KMS-11 (cell line): ENCODE results near the gene FLNA.

Experiments
- H2AFZ ChIP-seq: fragments of 200-600 bp; sonication (generic); 2 replicates; pipeline ENCODE4 v1.6.1; 2016; ENCODE audit warnings: antibody characterized with exemption, mixed run types, low read depth
- H3K27ac ChIP-seq: fragments of 200-600 bp; sonication (generic); 2 replicates; pipeline ENCODE4 v1.6.1; 2016; ENCODE audit warnings: mild to moderate bottlenecking, mixed run types
- H3K27me3 ChIP-seq: fragments of 200-600 bp; sonication (generic); 2 replicates; pipeline ENCODE4 v1.6.1; 2017; ENCODE audit warnings: mild to moderate bottlenecking, low read depth, mixed run types, moderate library complexity; ENCODE audit not compliant: insufficient read depth
- H3K36me3 ChIP-seq: fragments of 200-600 bp; sonication (generic); 2 replicates; pipeline ENCODE4 v1.6.1; 2017; ENCODE audit warnings: mild to moderate bottlenecking, mixed run types; ENCODE audit not compliant: insufficient read depth
- H3K4me1 ChIP-seq: fragments of 200-600 bp; sonication (generic); 2 replicates; pipeline ENCODE4 v1.6.1; 2016; ENCODE audit warnings: mild to moderate bottlenecking, low read depth, mixed run types; ENCODE audit not compliant: poor library complexity, severe bottlenecking
- H3K4me2 ChIP-seq: fragments of 200-600 bp; sonication (generic); 2 replicates; pipeline ENCODE4 v1.7.0; 2016; ENCODE audit warnings: mild to moderate bottlenecking, mixed run types
- H3K4me3 ChIP-seq: fragments of 200-600 bp; sonication (generic); IDR thresholded peaks from 2 replicates; pipeline ENCODE4 v1.6.1; 2017; ENCODE audit warnings: low read depth, low read length, mixed read lengths; ENCODE audit not compliant: insufficient read depth
- H3K79me2 ChIP-seq: fragments of 200-600 bp; sonication (generic); 2 replicates; pipeline ENCODE4 v1.6.1; 2016; ENCODE audit warnings: low read depth, mixed run types; ENCODE audit not compliant: insufficient read depth
- H3K9ac ChIP-seq: fragments of 200-600 bp; sonication (generic); 2 replicates; pipeline ENCODE4 v1.6.1; 2016; ENCODE audit warnings: mild to moderate bottlenecking, mixed run types
- H4K20me1 ChIP-seq: fragments of 200-600 bp; sonication (generic); 2 replicates; pipeline ENCODE4 v1.6.1; 2016; ENCODE audit warnings: mild to moderate bottlenecking, mixed run types; ENCODE audit not compliant: insufficient read depth
- TF ChIP-seq, protein P1 (sequence below): fragments of 200-600 bp; sonication (generic); conservative IDR thresholded peaks from 2 replicates; pipeline ENCODE4 v1.6.1; 2017; ENCODE audit warnings: low read depth, mild to moderate bottlenecking, antibody characterized with exemption, low read length, moderate library complexity, mixed read lengths

The FLNA gene, protein sequence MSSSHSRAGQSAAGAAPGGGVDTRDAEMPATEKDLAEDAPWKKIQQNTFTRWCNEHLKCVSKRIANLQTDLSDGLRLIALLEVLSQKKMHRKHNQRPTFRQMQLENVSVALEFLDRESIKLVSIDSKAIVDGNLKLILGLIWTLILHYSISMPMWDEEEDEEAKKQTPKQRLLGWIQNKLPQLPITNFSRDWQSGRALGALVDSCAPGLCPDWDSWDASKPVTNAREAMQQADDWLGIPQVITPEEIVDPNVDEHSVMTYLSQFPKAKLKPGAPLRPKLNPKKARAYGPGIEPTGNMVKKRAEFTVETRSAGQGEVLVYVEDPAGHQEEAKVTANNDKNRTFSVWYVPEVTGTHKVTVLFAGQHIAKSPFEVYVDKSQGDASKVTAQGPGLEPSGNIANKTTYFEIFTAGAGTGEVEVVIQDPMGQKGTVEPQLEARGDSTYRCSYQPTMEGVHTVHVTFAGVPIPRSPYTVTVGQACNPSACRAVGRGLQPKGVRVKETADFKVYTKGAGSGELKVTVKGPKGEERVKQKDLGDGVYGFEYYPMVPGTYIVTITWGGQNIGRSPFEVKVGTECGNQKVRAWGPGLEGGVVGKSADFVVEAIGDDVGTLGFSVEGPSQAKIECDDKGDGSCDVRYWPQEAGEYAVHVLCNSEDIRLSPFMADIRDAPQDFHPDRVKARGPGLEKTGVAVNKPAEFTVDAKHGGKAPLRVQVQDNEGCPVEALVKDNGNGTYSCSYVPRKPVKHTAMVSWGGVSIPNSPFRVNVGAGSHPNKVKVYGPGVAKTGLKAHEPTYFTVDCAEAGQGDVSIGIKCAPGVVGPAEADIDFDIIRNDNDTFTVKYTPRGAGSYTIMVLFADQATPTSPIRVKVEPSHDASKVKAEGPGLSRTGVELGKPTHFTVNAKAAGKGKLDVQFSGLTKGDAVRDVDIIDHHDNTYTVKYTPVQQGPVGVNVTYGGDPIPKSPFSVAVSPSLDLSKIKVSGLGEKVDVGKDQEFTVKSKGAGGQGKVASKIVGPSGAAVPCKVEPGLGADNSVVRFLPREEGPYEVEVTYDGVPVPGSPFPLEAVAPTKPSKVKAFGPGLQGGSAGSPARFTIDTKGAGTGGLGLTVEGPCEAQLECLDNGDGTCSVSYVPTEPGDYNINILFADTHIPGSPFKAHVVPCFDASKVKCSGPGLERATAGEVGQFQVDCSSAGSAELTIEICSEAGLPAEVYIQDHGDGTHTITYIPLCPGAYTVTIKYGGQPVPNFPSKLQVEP (N-terminal part only)

DNA sequence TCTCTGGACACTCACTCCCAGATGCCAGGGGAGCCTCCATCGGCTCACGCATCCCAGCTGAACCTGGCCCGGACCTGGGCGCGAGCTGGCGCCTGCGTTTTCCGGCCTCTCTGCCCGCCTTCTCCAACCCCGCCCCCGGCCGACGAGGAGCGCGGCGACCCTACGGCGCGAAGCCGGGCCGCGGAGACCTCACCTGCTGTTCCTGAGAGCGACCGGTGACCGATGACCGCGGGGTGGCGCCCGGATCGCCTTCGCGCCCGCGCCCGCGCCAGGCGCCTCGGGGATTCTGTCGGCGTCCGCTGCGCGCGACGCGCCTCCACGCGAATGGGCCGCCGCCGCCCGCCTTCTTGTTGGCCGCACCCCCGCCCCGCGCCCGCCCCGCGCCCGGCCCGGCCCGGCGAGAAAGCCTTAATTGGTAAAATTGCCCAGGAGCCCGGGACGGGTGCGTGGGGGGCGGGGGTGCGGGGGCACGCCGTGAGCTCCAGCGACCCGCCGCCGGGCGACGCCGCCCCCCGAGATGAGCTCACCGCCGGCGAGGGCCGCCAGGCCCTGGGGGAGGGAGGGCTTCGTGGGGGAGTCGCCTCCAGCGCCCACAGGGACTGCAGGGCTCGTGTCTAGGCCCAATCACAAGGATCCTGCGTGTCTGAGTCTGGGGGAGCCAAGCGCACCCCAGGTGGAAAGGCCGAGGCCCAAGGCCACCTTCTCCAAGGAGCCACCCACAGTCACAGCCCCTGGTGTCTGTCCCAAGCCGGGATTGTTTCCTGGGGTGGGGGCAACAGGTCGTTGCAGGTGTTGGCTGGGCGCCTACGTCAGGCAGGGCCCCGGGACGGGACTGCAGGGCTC, at the start of gene FLNA:
FLNA (minus strand) TSS at position 322 of the 843 bp plus-strand sequence. CDS start 3,389 bp downstream, outside the sequence.
- no peak within 1 kb of the TSS for H3K27ac ChIP-seq
- H3K79me2 ChIP-seq, result peaks cover 15% of the 10 kb centered on the region
- H3K9ac ChIP-seq, result no peak within 1 kb of the TSS
- no peak within 1 kb of the TSS for H2AFZ ChIP-seq
- H3K36me3 ChIP-seq, result no peaks in the 10 kb centered on the region
- peaks cover 30% of the 10 kb centered on the region for H3K4me1 ChIP-seq
- no peak within 1 kb of the TSS for H3K4me3 ChIP-seq
- TF ChIP-seq, protein P1, sequence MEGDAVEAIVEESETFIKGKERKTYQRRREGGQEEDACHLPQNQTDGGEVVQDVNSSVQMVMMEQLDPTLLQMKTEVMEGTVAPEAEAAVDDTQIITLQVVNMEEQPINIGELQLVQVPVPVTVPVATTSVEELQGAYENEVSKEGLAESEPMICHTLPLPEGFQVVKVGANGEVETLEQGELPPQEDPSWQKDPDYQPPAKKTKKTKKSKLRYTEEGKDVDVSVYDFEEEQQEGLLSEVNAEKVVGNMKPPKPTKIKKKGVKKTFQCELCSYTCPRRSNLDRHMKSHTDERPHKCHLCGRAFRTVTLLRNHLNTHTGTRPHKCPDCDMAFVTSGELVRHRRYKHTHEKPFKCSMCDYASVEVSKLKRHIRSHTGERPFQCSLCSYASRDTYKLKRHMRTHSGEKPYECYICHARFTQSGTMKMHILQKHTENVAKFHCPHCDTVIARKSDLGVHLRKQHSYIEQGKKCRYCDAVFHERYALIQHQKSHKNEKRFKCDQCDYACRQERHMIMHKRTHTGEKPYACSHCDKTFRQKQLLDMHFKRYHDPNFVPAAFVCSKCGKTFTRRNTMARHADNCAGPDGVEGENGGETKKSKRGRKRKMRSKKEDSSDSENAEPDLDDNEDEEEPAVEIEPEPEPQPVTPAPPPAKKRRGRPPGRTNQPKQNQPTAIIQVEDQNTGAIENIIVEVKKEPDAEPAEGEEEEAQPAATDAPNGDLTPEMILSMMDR, result no peak
- H3K27me3 ChIP-seq, result no peaks in the 10 kb centered on the region
- H4K20me1 ChIP-seq, result no peaks in the 10 kb centered on the region
- peak within 1 kb of the TSS; percentile 48; the same call in 1 of the 2 replicates for H3K4me2 ChIP-seq

DNA sequence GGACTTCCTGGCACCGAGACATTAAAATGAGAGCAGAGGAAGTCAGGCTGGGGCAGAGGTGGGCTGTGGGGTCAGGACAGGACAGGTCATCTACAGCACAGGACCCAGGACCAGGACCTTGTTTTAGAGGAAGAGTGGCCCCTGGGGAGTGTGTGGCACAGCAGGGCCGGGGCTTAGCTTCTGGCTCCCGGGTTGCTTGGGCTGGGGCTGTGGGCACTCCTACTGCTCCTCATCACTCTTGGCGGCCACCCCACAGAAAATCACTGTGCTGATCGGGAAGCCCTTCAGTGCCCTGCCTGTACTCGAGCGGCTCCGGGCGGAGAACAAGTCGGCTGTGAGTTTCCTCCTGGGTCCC, 45.9 kb upstream of the FLNA start:
- H3K9ac ChIP-seq, result no peak overlapping the region
- no peak overlapping the region for H3K27ac ChIP-seq
- no peak overlapping the region for H2AFZ ChIP-seq
- no peaks in the 10 kb centered on the region for H3K79me2 ChIP-seq
- H4K20me1 ChIP-seq, result no peaks in the 10 kb centered on the region
- TF ChIP-seq, protein P1, result no peak
- H3K4me2 ChIP-seq, result no peak overlapping the region
- no peaks in the 10 kb centered on the region for H3K36me3 ChIP-seq
- H3K4me3 ChIP-seq, result no peak overlapping the region
- no peaks in the 10 kb centered on the region for H3K4me1 ChIP-seq
- no peaks in the 10 kb centered on the region for H3K27me3 ChIP-seq

DNA sequence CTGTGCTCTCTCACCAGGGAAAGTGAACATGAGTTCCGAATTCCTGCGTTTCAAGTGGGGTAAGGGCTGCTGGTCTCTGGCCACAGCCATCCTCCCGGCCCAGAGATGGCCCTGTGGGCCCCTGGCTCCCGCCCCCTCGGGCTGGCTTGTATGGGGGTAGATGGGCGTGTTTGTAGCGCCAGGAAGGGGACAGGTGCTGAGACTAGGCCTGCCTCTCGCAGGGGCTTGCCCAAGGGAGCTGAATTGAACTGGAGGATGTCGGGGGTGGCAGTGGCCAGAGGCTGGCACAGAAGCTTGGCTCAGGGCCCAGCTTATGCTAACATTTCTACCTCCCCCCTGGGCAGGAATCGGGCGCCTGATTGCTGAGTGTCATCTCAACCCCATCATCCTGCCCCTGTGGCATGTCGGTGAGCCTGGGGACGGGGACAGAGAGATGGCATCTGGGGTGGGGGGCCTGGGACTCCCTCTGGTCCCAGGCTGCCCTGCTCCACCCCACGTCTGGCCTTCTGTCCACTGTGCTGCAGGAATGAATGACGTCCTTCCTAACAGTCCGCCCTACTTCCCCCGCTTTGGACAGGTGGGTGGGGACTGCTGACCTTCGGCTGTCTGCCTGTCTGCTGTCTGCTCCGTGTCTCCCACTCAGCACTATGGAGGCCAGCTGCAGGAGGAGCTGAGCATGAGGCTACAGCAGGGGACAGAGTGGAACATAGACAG, 45.4 kb upstream of the FLNA start:
- Histone ChIP-seq H3K4me3 (no peak overlapping the region), H4K20me1 (no peaks in the 10 kb centered on the region), H2AFZ (no peak overlapping the region), H3K4me1 (no peaks in the 10 kb centered on the region), H3K9ac (no peak overlapping the region), H3K79me2 (no peaks in the 10 kb centered on the region), H3K4me2 (no peak overlapping the region), H3K27ac (no peak overlapping the region), H3K36me3 (no peaks in the 10 kb centered on the region), H3K27me3 (no peaks in the 10 kb centered on the region)
- TF ChIP-seq, protein P1, result no peak
